HG02610 (cell line): ENCODE measurements around the gene POU2AF2.
"Not testable (repeated sequence)": the region's sequence is repeated elsewhere in the genome, so short reads cannot be mapped to it uniquely, and the experiment has no call there.

Experiments
- ATAC-seq: cut with Tn5 transposase; IDR thresholded peaks from one replicate; pipeline ENCODE4 v1.9.1; 2021; ENCODE audit warnings: mild to moderate bottlenecking, moderate library complexity; ENCODE audit not compliant: unreplicated experiment

Gene POU2AF2

GRCh38 chr11:111301004-111301841 is 55.7 kb downstream of the POU2AF2 start:
- ATAC-seq = no peak

- ATAC-seq = no peak
Observed at GRCh38 chr11:111301842-111302118, 56.3 kb downstream of the POU2AF2 start.

- ATAC-seq = no peak
Observed at GRCh38 chr11:111302298-111302697, 56.8 kb downstream of the POU2AF2 start.

- no peak for ATAC-seq
Observed at GRCh38 chr11:111303461-111303860, 57.9 kb downstream of the POU2AF2 start.

- ATAC-seq = no peak
Observed at GRCh38 chr11:111305162-111305802, 59.8 kb downstream of the POU2AF2 start.

GRCh38 chr11:111305876-111306275 is 60.4 kb downstream of the POU2AF2 start:
- ATAC-seq = no peak

- no peak for ATAC-seq
Observed at GRCh38 chr11:111306321-111306720, 60.8 kb downstream of the POU2AF2 start.

GRCh38 chr11:111307472-111308108 is 62.1 kb downstream of the POU2AF2 start:
- no peak for ATAC-seq

GRCh38 chr11:111308140-111308539 is 62.6 kb downstream of the POU2AF2 start:
- ATAC-seq = no peak

- ATAC-seq = no peak
Observed at GRCh38 chr11:111309215-111309915, 63.8 kb downstream of the POU2AF2 start.

GRCh38 chr11:111310088-111310487 is 64.6 kb downstream of the POU2AF2 start:
- ATAC-seq = no peak

GRCh38 chr11:111310723-111311122 is 65.2 kb downstream of the POU2AF2 start:
- no peak for ATAC-seq

GRCh38 chr11:111312076-111312475 is 66.6 kb downstream of the POU2AF2 start:
- ATAC-seq = no peak

- no peak for ATAC-seq
Observed at GRCh38 chr11:111319296-111319695, 73.8 kb downstream of the POU2AF2 start.

- ATAC-seq = not testable (repeated sequence)
Observed at GRCh38 chr11:111320199-111320598, 74.7 kb downstream of the POU2AF2 start.

GRCh38 chr11:111320728-111321568 is 75.4 kb downstream of the POU2AF2 start:
- ATAC-seq = no peak

GRCh38 chr11:111322534-111322933 is 77.0 kb downstream of the POU2AF2 start:
- no peak for ATAC-seq

- no peak for ATAC-seq
Observed at GRCh38 chr11:111324277-111324720, 78.8 kb downstream of the POU2AF2 start.

GRCh38 chr11:111325259-111325658 is 79.7 kb downstream of the POU2AF2 start:
- no peak for ATAC-seq

- no peak for ATAC-seq
Observed at GRCh38 chr11:111326824-111327223, 81.3 kb downstream of the POU2AF2 start.
